ENCODE measurements around the gene POC1A. TPM values are rescaled to one million over a fixed set of nuclear protein-coding genes. Genes with fewer than 3 reads are reported as not detected.
"Not testable (repeated sequence)": the region's sequence is repeated elsewhere in the genome, so short reads cannot be mapped to it uniquely, and the experiment has no call there.

POC1A gene
- total RNA-seq, 1 donor from 2014 or later, result 14.9 TPM

- no peak for DNase-seq (ENCODE audit: low read depth, low spot score)
These were observed 102.8 kb downstream of the POC1A start for GRCh38 chr3:52051444-52051843.

GRCh38 chr3:52050571-52050970, 103.7 kb downstream of the POC1A start:
- DNase-seq (ENCODE audit: low read depth, low spot score), result no peak

GRCh38 chr3:52049503-52049902, 104.7 kb downstream of the POC1A start:
- DNase-seq (ENCODE audit: low read depth, low spot score), result no peak

GRCh38 chr3:52047295-52047960, 106.8 kb downstream of the POC1A start:
- DNase-seq (ENCODE audit: low read depth, low spot score), result no peak

GRCh38 chr3:52046902-52047239, 107.4 kb downstream of the POC1A start:
- no peak for DNase-seq (ENCODE audit: low read depth, low spot score)

- peak; percentile 94 for DNase-seq (ENCODE audit: low read depth, low spot score)
These were observed 107.9 kb downstream of the POC1A start for GRCh38 chr3:52046186-52046901.

- no peak for DNase-seq (ENCODE audit: low read depth, low spot score)
These were observed 109.2 kb downstream of the POC1A start for GRCh38 chr3:52044869-52045619.

- no peak for DNase-seq (ENCODE audit: low read depth, low spot score)
These were observed 110.5 kb downstream of the POC1A start for GRCh38 chr3:52043750-52044149.

GRCh38 chr3:52043039-52043438, 111.2 kb downstream of the POC1A start:
- DNase-seq (ENCODE audit: low read depth, low spot score), result not testable (repeated sequence)

GRCh38 chr3:52041118-52041731, 113.0 kb downstream of the POC1A start:
- DNase-seq (ENCODE audit: low read depth, low spot score), result no peak

GRCh38 chr3:52040600-52040999, 113.6 kb downstream of the POC1A start:
- no peak for DNase-seq (ENCODE audit: low read depth, low spot score)

GRCh38 chr3:52039846-52040245, 114.4 kb downstream of the POC1A start:
- DNase-seq (ENCODE audit: low read depth, low spot score), result no peak

GRCh38 chr3:52039426-52039825, 114.8 kb downstream of the POC1A start:
- DNase-seq (ENCODE audit: low read depth, low spot score), result no peak

GRCh38 chr3:52038227-52038626, 116.0 kb downstream of the POC1A start:
- no peak for DNase-seq (ENCODE audit: low read depth, low spot score)

GRCh38 chr3:52037291-52037690, 116.9 kb downstream of the POC1A start:
- DNase-seq (ENCODE audit: low read depth, low spot score), result no peak

- no peak for DNase-seq (ENCODE audit: low read depth, low spot score)
These were observed 117.4 kb downstream of the POC1A start for GRCh38 chr3:52036829-52037228.

GRCh38 chr3:52036222-52036694, 118.0 kb downstream of the POC1A start:
- no peak for DNase-seq (ENCODE audit: low read depth, low spot score)

- no peak for DNase-seq (ENCODE audit: low read depth, low spot score)
These were observed 119.6 kb downstream of the POC1A start for GRCh38 chr3:52034651-52035050.

- no peak for DNase-seq (ENCODE audit: low read depth, low spot score)
These were observed 120.0 kb downstream of the POC1A start for GRCh38 chr3:52034212-52034611.

- DNase-seq (ENCODE audit: low read depth, low spot score), result not testable (repeated sequence)
These were observed 120.5 kb downstream of the POC1A start for GRCh38 chr3:52033748-52034147.

- no peak for DNase-seq (ENCODE audit: low read depth, low spot score)
These were observed 121.4 kb downstream of the POC1A start for GRCh38 chr3:52032702-52033408.

Measured in pulmonary artery endothelial cell (primary cell).